ENCODE results near the gene IFNGR1.
A peak's percentile ranks its signal among the peaks of the same experiment; 100 is the strongest.

Gene IFNGR1

GRCh38 chr6:137219664-137220252 is 573 bp upstream of the IFNGR1 start:
- H3K27me3 ChIP-seq (ENCODE audit: insufficient read depth, low read length, poor library complexity), result no peaks in the 10 kb centered on the region
- no peak for DNase-seq
- H3K4me1 ChIP-seq (ENCODE audit: insufficient read depth, low read length), result peaks cover 39% of the 10 kb centered on the region
- peak overlapping the region; percentile 66 for H3K9ac ChIP-seq (ENCODE audit: low read depth, low read length)
- TF ChIP-seq CTCF (IDR thresholded peaks at IDR 0.05; ENCODE audit: borderline replicate concordance, extremely low read depth, low read length, poor library complexity, severe bottlenecking), result no peak
- TF ChIP-seq EZH2 (IDR thresholded peaks at IDR 0.05; ENCODE audit: borderline replicate concordance, low read depth, low read length, severe bottlenecking), result no peak
- peak overlapping the region; percentile 34 to 79; a peak in 3 of 4 replicates for H3K4me3 ChIP-seq (ENCODE audit: low read depth in 1 of 2, low read length in 2 of 2)
- H3K9me3 ChIP-seq (ENCODE audit: insufficient read depth, low read length, severe bottlenecking), result no peaks in the 10 kb centered on the region
- no peak; the same call in 2 of the 3 replicates for ATAC-seq (ENCODE audit: insufficient read depth, low read depth)
- no peaks in the 10 kb centered on the region for H3K36me3 ChIP-seq (ENCODE audit: insufficient read depth, low read length)
- peaks cover 17% of the 10 kb centered on the region; the same call in 1 of the 2 replicates for H4K20me1 ChIP-seq (ENCODE audit: insufficient read depth, low read length)
- peak overlapping the region; percentile 86 for H2AFZ ChIP-seq (ENCODE audit: low read depth, low read length)
- peaks cover 42% of the 10 kb centered on the region for H3K79me2 ChIP-seq (ENCODE audit: insufficient read depth, low read length)
- H3K4me2 ChIP-seq (ENCODE audit: insufficient read depth, low read length), result peak overlapping the region; percentile 75
- H3K27ac ChIP-seq (ENCODE audit: low read length), result peak overlapping the region; percentile 64

GRCh38 chr6:137218473-137218916 is 690 bp downstream of the IFNGR1 start:
- H3K4me1 ChIP-seq (ENCODE audit: insufficient read depth, low read length), result peaks cover 35% of the 10 kb centered on the region
- peak overlapping the region; percentile 79 for H3K27ac ChIP-seq (ENCODE audit: low read length)
- no peaks in the 10 kb centered on the region for H3K27me3 ChIP-seq (ENCODE audit: insufficient read depth, low read length, poor library complexity)
- ATAC-seq (ENCODE audit: insufficient read depth, low read depth) (peak; percentile 61), DNase-seq (peak; percentile 19)
- no peak for TF ChIP-seq CTCF (IDR thresholded peaks at IDR 0.05; ENCODE audit: borderline replicate concordance, extremely low read depth, low read length, poor library complexity, severe bottlenecking)
- no peak for TF ChIP-seq EZH2 (IDR thresholded peaks at IDR 0.05; ENCODE audit: borderline replicate concordance, low read depth, low read length, severe bottlenecking)
- H2AFZ ChIP-seq (ENCODE audit: low read depth, low read length), result peak overlapping the region; percentile 86
- peaks cover 17% of the 10 kb centered on the region; the same call in 1 of the 2 replicates for H4K20me1 ChIP-seq (ENCODE audit: insufficient read depth, low read length)
- peak overlapping the region; percentile 34 to 79 for H3K4me3 ChIP-seq (ENCODE audit: low read depth in 1 of 2, low read length in 2 of 2)
- H3K36me3 ChIP-seq (ENCODE audit: insufficient read depth, low read length), result peaks cover 8% of the 10 kb centered on the region; the same call in 1 of the 2 replicates
- H3K79me2 ChIP-seq (ENCODE audit: insufficient read depth, low read length), result peaks cover 55% of the 10 kb centered on the region
- peaks cover 4% of the 10 kb centered on the region for H3K9me3 ChIP-seq (ENCODE audit: insufficient read depth, low read length, severe bottlenecking)
- peak overlapping the region; percentile 66 for H3K9ac ChIP-seq (ENCODE audit: low read depth, low read length)
- H3K4me2 ChIP-seq (ENCODE audit: insufficient read depth, low read length), result peak overlapping the region; percentile 75

GRCh38 chr6:137217801-137218472 is 1.2 kb downstream of the IFNGR1 start:
- peak overlapping the region; percentile 79; the same call in 1 of the 2 replicates for H3K27ac ChIP-seq (ENCODE audit: low read length)
- DNase-seq (no peak), ATAC-seq (ENCODE audit: insufficient read depth, low read depth) (no peak)
- H4K20me1 ChIP-seq (ENCODE audit: insufficient read depth, low read length), result peaks cover 17% of the 10 kb centered on the region; the same call in 1 of the 2 replicates
- peak overlapping the region; percentile 86 for H2AFZ ChIP-seq (ENCODE audit: low read depth, low read length)
- H3K4me3 ChIP-seq (ENCODE audit: low read depth in 1 of 2, low read length in 2 of 2), result peak overlapping the region; percentile 34 to 79; a peak in 3 of 4 replicates
- no peaks in the 10 kb centered on the region for H3K27me3 ChIP-seq (ENCODE audit: insufficient read depth, low read length, poor library complexity)
- TF ChIP-seq EZH2 (IDR thresholded peaks at IDR 0.05; ENCODE audit: borderline replicate concordance, low read depth, low read length, severe bottlenecking) (no peak), CTCF (IDR thresholded peaks at IDR 0.05; ENCODE audit: borderline replicate concordance, extremely low read depth, low read length, poor library complexity, severe bottlenecking) (no peak)
- H3K9me3 ChIP-seq (ENCODE audit: insufficient read depth, low read length, severe bottlenecking), result peaks cover 6% of the 10 kb centered on the region
- H3K36me3 ChIP-seq (ENCODE audit: insufficient read depth, low read length), result peaks cover 12% of the 10 kb centered on the region; the same call in 1 of the 2 replicates
- H3K79me2 ChIP-seq (ENCODE audit: insufficient read depth, low read length), result peaks cover 61% of the 10 kb centered on the region
- H3K9ac ChIP-seq (ENCODE audit: low read depth, low read length), result peak overlapping the region; percentile 66
- peaks cover 36% of the 10 kb centered on the region for H3K4me1 ChIP-seq (ENCODE audit: insufficient read depth, low read length)
- H3K4me2 ChIP-seq (ENCODE audit: insufficient read depth, low read length), result peak overlapping the region; percentile 75

All from DND-41 (cell line).